ENCODE results near the gene ABCA13.

ABCA13 gene

DNA sequence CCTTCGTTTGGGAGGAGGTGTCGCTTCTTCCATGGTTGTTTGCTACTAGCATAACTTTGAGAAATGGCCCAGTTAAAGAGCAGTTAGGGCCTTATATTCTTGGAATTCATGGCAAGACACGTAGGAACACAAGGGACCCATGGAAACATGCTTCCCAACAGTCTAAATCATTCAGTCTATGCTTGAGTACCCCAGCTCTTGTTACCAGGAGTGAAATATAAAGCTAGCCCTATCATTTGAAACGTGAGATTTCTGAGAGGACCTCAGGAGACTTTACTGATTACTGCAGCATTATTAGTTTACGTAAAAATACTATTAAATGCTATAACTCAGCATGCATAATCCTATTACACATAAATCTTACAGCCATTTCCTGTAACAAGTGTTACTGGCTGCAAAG, 424.5 kb downstream of the ABCA13 start:
- CTCF ChIA-PET, result no interaction called here
- TF ChIP-seq, protein P1, sequence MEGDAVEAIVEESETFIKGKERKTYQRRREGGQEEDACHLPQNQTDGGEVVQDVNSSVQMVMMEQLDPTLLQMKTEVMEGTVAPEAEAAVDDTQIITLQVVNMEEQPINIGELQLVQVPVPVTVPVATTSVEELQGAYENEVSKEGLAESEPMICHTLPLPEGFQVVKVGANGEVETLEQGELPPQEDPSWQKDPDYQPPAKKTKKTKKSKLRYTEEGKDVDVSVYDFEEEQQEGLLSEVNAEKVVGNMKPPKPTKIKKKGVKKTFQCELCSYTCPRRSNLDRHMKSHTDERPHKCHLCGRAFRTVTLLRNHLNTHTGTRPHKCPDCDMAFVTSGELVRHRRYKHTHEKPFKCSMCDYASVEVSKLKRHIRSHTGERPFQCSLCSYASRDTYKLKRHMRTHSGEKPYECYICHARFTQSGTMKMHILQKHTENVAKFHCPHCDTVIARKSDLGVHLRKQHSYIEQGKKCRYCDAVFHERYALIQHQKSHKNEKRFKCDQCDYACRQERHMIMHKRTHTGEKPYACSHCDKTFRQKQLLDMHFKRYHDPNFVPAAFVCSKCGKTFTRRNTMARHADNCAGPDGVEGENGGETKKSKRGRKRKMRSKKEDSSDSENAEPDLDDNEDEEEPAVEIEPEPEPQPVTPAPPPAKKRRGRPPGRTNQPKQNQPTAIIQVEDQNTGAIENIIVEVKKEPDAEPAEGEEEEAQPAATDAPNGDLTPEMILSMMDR (IDR thresholded peaks at IDR 0.05; ENCODE audit: insufficient read depth, low read length, missing control alignments), result no peak
- H3K4me3 ChIP-seq (ENCODE audit: low read depth, low read length), result no peak overlapping the region
- POLR2A ChIA-PET, result no interaction called here
- DNase-seq (ENCODE audit: low read depth, low spot score), result no peak

DNA sequence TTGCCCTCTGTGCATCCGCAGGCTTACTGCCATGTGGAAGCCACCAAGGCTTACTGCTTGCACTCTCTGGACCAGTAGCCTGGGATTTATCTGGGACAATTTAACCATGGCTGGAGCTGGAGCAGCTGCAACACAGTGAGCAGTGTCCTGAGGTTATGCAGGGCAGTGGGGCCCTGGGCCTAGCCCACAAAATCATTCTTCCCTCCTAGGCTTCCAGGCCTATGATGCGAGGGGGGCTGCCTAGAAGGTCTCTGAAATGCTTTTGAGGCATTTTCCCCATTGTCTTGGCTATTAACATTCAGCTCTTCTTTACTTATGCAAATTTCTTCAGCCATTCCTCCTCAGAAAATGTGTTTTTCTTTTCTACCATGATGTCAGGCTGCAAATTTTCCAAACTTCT, 439.4 kb downstream of the ABCA13 start:
- ChIA-PET POLR2A (no interaction called here), CTCF (no interaction called here)
- TF ChIP-seq, protein P1 (IDR thresholded peaks at IDR 0.05; ENCODE audit: insufficient read depth, low read length, missing control alignments), result no peak
- no peak for DNase-seq (ENCODE audit: low read depth, low spot score)
- H3K4me3 ChIP-seq (ENCODE audit: low read depth, low read length), result no peak overlapping the region

DNA sequence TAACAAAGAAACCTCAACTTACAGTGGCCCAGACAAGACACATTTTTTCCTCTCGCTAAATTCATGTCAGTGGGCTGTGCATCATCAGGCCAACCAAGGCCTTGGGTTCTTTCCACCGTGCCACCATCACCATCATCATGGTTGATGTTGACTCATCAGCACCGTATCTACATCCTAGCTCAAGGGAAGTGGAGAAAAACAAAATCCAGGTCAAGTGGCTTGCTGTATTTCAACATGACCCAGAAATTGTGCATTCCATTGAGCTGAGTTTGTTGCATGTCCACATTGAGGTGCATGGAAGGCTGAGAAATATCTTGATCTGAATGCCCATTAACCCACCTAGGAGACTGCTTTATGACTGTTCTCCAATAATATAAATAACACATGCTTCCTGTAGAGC, 440.7 kb downstream of the ABCA13 start:
- H3K4me3 ChIP-seq (ENCODE audit: low read depth, low read length), result no peak overlapping the region
- DNase-seq (ENCODE audit: low read depth, low spot score), result no peak
- ChIA-PET CTCF (no interaction called here), POLR2A (no interaction called here)
- TF ChIP-seq, protein P1 (IDR thresholded peaks at IDR 0.05; ENCODE audit: insufficient read depth, low read length, missing control alignments), result no peak

DNA sequence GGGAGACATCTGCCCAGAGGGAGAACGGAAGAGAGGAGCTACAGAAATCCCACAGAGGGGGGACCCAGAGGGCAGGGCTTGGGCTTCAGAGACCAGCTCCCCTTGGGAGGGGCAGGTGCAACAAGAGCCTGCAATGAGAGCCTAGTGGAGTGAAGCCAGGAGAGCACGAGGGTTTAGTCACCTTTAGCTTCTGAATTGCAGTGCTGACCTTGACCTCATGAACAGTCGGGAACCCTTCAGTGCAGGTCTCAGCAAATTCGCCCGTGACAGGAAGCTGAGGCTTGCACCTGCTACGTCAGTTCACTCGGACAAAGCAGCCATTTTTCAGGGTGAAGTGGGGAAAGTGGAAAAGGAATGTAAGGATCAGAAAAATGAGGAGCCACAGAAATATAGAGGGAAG, 446.2 kb downstream of the ABCA13 start:
- CTCF ChIA-PET, result no interaction called here
- DNase-seq (ENCODE audit: low read depth, low spot score), result no peak
- no peak overlapping the region for H3K4me3 ChIP-seq (ENCODE audit: low read depth, low read length)
- POLR2A ChIA-PET, result no interaction called here
- TF ChIP-seq, protein P1 (IDR thresholded peaks at IDR 0.05; ENCODE audit: insufficient read depth, low read length, missing control alignments), result no peak

DNA sequence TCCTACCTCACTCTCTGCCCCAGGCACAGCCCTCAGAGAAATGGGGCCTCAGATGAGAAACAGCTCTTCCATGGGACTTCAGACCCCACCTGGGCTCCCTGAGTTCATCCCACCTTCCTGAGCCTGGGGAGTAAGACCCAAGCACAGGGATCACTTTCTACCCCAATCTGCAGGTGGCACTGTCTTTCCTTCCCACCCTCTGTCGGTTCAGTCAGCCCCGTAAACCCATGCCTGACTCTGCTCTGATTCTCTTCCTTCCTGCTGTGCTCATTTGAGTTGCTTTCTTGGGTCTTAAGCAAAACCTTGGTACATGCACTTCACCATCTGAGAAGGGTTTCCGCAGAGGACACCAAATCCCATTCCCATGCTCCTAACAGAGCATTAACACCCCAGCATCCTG, 446.7 kb downstream of the ABCA13 start:
- POLR2A ChIA-PET, result no interaction called here
- CTCF ChIA-PET, result no interaction called here

DNA sequence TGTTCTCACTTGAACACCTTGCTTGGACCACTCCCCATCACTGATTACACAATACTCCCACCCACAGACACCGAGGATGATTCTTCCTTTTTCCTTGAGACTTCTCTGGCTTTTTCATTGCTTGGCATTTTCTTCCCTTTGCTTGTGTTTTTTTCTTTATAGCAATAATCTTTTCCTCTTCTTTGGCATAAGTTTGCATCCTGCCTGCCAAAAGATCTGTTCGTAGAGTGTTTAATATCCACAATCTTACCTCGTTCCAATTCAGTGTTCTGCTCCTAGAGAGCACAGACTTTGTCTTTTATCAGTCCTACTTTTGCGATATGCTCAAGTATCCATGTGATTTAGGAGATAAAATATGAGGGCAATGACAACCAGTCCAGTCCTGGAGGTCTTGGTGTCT, 449.8 kb downstream of the ABCA13 start:
- TF ChIP-seq, protein P1 (IDR thresholded peaks at IDR 0.05; ENCODE audit: insufficient read depth, low read length, missing control alignments), result no peak
- CTCF ChIA-PET, result no interaction called here
- POLR2A ChIA-PET, result no interaction called here
- no peak overlapping the region for H3K4me3 ChIP-seq (ENCODE audit: low read depth, low read length)
- DNase-seq (ENCODE audit: low read depth, low spot score), result no peak

More for the DNA sequence above, 446.7 kb downstream of the ABCA13 start:
- TF ChIP-seq, protein P1 (IDR thresholded peaks at IDR 0.05; ENCODE audit: insufficient read depth, low read length, missing control alignments), result no peak
- DNase-seq (ENCODE audit: low read depth, low spot score), result no peak
- H3K4me3 ChIP-seq (ENCODE audit: low read depth, low read length), result no peak overlapping the region
